ENCODE data around the gene SLAIN1. TPM values are rescaled to one million over a fixed set of nuclear protein-coding genes. Genes with fewer than 3 reads are reported as not detected.

SLAIN1 gene
- total and polyA plus RNA-seq, 2 of the 13 experiments (the other 11 are each of a cell fraction or from before 2014, with no cell fraction given): 1.2 to 4.5 TPM

- TF ChIP-seq ZNF549 (CRISPR knock-in tag; IDR thresholded peaks at IDR 0.05) (no peak), ZSCAN12 (CRISPR knock-in tag; IDR thresholded peaks at IDR 0.05) (no peak), SNAPC4 (CRISPR knock-in tag; IDR thresholded peaks at IDR 0.05) (no peak), KDM5A (IDR thresholded peaks at IDR 0.05; ENCODE audit: borderline replicate concordance, low read length) (no peak), ZNF407 (CRISPR knock-in tag; IDR thresholded peaks at IDR 0.05; ENCODE audit: not compliant biosample characterization) (no peak), CHCHD3 (CRISPR knock-in tag; IDR thresholded peaks at IDR 0.05) (no peak), FUBP1 (CRISPR knock-in tag; IDR thresholded peaks at IDR 0.05; ENCODE audit: borderline replicate concordance) (no peak), ATM (IDR thresholded peaks at IDR 0.05; ENCODE audit: borderline replicate concordance) (no peak), MTF1 (CRISPR knock-in tag; IDR thresholded peaks at IDR 0.05) (no peak)
- TF ChIP-seq, protein P1, sequence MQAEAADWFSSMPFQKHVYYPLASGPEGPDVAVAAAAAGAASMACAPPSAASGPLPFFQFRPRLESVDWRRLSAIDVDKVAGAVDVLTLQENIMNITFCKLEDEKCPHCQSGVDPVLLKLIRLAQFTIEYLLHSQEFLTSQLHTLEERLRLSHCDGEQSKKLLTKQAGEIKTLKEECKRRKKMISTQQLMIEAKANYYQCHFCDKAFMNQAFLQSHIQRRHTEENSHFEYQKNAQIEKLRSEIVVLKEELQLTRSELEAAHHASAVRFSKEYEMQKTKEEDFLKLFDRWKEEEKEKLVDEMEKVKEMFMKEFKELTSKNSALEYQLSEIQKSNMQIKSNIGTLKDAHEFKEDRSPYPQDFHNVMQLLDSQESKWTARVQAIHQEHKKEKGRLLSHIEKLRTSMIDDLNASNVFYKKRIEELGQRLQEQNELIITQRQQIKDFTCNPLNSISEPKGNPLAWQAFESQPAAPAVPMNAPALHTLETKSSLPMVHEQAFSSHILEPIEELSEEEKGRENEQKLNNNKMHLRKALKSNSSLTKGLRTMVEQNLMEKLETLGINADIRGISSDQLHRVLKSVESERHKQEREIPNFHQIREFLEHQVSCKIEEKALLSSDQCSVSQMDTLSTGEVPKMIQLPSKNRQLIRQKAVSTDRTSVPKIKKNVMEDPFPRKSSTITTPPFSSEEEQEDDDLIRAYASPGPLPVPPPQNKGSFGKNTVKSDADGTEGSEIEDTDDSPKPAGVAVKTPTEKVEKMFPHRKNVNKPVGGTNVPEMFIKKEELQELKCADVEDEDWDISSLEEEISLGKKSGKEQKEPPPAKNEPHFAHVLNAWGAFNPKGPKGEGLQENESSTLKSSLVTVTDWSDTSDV (CRISPR knock-in tag; IDR thresholded peaks at IDR 0.05): no peak
Measured at GRCh38 chr13:77687799-77688198, 9.7 kb upstream of the SLAIN1 start (continued).

Data from HepG2 (cell line).